Right hindlimb (tissue), 1 donor: ENCODE measurements around the gene CHST8.
A peak's percentile ranks its signal among the peaks of the same experiment; 100 is the strongest.

Experiments
- DNase-seq: peaks from one replicate; pipeline ENCODE4 v3.0.0-alpha.2; 2018

Gene CHST8

GRCh38 chr19:33799476-33799875 is 177.7 kb downstream of the CHST8 start:
- no peak for DNase-seq

- DNase-seq = no peak
These were observed 178.4 kb downstream of the CHST8 start for GRCh38 chr19:33800012-33800680.

- DNase-seq = peak; percentile 1
These were observed 179.7 kb downstream of the CHST8 start for GRCh38 chr19:33801411-33801810.

- DNase-seq = peak; percentile 12
These were observed 180.2 kb downstream of the CHST8 start for GRCh38 chr19:33802001-33802400.

GRCh38 chr19:33802801-33803200 is 181.0 kb downstream of the CHST8 start:
- DNase-seq = no peak

GRCh38 chr19:33803383-33803782 is 181.6 kb downstream of the CHST8 start:
- DNase-seq = no peak

- DNase-seq = peak; percentile 49
These were observed 182.5 kb downstream of the CHST8 start for GRCh38 chr19:33804021-33804799.

GRCh38 chr19:33805313-33805712 is 183.6 kb downstream of the CHST8 start:
- DNase-seq = no peak

- DNase-seq = no peak
These were observed 184.2 kb downstream of the CHST8 start for GRCh38 chr19:33805840-33806433.

GRCh38 chr19:33806434-33806881 is 184.7 kb downstream of the CHST8 start:
- no peak for DNase-seq

GRCh38 chr19:33808399-33808798 is 186.6 kb downstream of the CHST8 start:
- no peak for DNase-seq

GRCh38 chr19:33809960-33810359 is 188.2 kb downstream of the CHST8 start:
- DNase-seq = no peak

- no peak for DNase-seq
These were observed 189.1 kb downstream of the CHST8 start for GRCh38 chr19:33810821-33811220.

- DNase-seq = no peak
These were observed 189.5 kb downstream of the CHST8 start for GRCh38 chr19:33811246-33811645.

- no peak for DNase-seq
These were observed 190.1 kb downstream of the CHST8 start for GRCh38 chr19:33811736-33812387.

GRCh38 chr19:33812388-33813330 is 190.9 kb downstream of the CHST8 start:
- DNase-seq = no peak

- DNase-seq = no peak
These were observed 191.8 kb downstream of the CHST8 start for GRCh38 chr19:33813391-33814101.

- no peak for DNase-seq
These were observed 192.7 kb downstream of the CHST8 start for GRCh38 chr19:33814181-33815165.

- no peak for DNase-seq
These were observed 193.9 kb downstream of the CHST8 start for GRCh38 chr19:33815380-33816340.
